Stimulated activated memory B cell treated with anti-CD40 and anti-IgM and Interleukin-4, amounts not matched to agents 10 μg/mL and 1 μg/mL and 100 μg/mL, for 72 hours (primary cell): Measurements from ENCODE around the gene ZNF277.

Source experiments
- ATAC-seq: fragments of 150-1000 bp; cut with Tn5 transposase; 2 replicates; pipeline ENCODE4 v1.10.0; 2021
- H3K27ac Mint-ChIP-seq: one replicate; pipeline ENCODE4 v1.8.0; 2022; ENCODE audit warnings: mild to moderate bottlenecking, mixed read lengths
- H3K27me3 Mint-ChIP-seq: one replicate; pipeline ENCODE4 v1.8.0; 2022; ENCODE audit warnings: mixed read lengths
- H3K36me3 Mint-ChIP-seq: one replicate; pipeline ENCODE4 v1.8.0; 2022; ENCODE audit warnings: mixed read lengths
- H3K4me1 Mint-ChIP-seq: one replicate; pipeline ENCODE4 v1.8.0; 2022; ENCODE audit warnings: mixed read lengths
- H3K4me3 Mint-ChIP-seq: one replicate; pipeline ENCODE4 v1.8.0; 2022; ENCODE audit warnings: mild to moderate bottlenecking, moderate library complexity, mixed read lengths
- H3K9me3 Mint-ChIP-seq: one replicate; pipeline ENCODE4 v1.8.0; 2022; ENCODE audit warnings: mixed read lengths

ZNF277 gene

DNA sequence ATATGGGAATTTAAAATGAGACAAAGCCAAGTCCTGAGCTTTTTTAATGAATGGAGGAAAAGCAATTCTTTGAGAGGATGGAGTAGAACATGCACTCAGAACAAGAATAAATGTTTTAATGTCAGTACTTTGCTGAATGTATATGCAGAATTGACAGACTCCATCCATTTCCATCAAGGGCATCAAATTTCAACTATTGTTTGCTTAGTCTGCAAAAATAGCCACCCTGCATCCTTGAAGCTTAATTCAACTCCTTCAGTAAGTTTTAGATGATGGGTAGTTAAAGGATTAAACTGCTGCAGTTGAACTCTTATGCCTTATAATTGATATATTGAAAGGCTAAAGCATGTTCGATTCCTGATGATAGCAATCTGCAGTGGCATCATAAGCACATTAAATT lies 144.1 kb downstream of the ZNF277 start:
- Mint-ChIP-seq H3K36me3 (peaks cover 15% of the 10 kb centered on the region), H3K27me3 (no peaks in the 10 kb centered on the region)

DNA sequence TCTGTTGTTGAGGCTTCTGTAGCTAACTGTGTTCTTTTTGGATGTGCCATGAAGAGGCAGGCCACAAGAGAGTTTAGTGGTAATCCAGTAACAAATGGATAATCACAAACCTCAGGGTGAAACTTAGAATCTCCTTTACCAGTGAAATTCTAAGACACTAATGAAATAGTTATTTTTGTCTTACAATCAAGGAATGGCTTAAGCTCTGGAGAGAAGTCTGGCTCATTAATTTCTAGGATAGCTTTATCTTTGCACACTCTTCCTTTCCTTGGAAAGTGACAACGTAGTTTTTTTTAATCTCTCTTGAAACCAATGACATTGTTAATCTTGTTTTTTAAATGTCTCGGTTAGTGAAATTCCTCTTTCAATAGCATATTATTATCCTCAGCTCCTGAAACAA lies 150.1 kb downstream of the ZNF277 start:
- Mint-ChIP-seq H3K27me3 (no peaks in the 10 kb centered on the region), H3K27ac (no peak overlapping the region), H3K4me1 (no peaks in the 10 kb centered on the region), H3K9me3 (no peaks in the 10 kb centered on the region), H3K4me3 (no peak overlapping the region), H3K36me3 (no peaks in the 10 kb centered on the region)
- no peak for ATAC-seq

More for the DNA sequence above, 144.1 kb downstream of the ZNF277 start:
- no peak overlapping the region for H3K27ac Mint-ChIP-seq
- H3K4me3 Mint-ChIP-seq = no peak overlapping the region
- ATAC-seq = no peak
- H3K9me3 Mint-ChIP-seq = no peaks in the 10 kb centered on the region
- H3K4me1 Mint-ChIP-seq = no peaks in the 10 kb centered on the region

DNA sequence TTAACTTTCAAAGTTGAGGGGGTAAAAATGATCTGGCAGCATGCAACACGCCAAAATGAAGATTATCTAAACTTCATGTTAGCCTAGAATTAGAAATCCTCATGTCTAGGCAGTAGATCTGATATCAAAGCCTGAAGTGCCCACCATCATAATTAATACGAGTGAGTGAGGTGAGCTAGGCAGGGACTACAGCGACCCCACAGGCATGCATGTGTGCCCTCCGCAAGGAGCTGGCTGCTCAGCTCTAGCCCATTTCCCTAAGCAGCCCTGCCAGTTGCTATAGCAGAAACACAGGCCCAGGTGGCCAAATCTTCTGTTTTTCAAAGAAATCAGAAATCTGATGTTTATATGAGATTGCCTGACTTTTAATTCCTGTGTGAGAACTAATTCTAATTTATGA lies 150.6 kb downstream of the ZNF277 start:
- no peaks in the 10 kb centered on the region for H3K4me1 Mint-ChIP-seq
- no peaks in the 10 kb centered on the region for H3K36me3 Mint-ChIP-seq
- H3K4me3 Mint-ChIP-seq = no peak overlapping the region
- H3K9me3 Mint-ChIP-seq = no peaks in the 10 kb centered on the region
- no peak overlapping the region for H3K27ac Mint-ChIP-seq
- no peaks in the 10 kb centered on the region for H3K27me3 Mint-ChIP-seq
- ATAC-seq = no peak

DNA sequence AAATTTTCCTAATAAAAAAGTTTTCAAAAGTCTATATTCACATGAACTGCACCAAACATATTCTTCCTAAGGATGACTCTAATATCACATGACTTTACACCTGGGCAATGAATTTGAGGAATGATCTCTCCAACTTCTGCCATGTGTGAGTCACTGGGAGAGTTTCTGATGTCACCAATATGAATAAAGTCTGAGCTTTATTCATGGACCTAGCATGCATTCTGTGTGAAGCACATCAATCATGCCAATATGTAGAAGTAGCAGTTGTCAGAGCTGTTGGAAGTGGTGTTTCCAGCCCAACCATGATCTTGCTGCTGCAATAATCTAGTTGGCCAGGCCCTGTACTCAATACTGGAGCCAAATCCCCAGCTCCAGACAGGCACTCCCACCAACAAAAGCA lies 152.0 kb downstream of the ZNF277 start:
- no peak for ATAC-seq
- H3K9me3 Mint-ChIP-seq = no peaks in the 10 kb centered on the region
- H3K27ac Mint-ChIP-seq = no peak overlapping the region
- peaks cover 10% of the 10 kb centered on the region for H3K27me3 Mint-ChIP-seq
- H3K4me1 Mint-ChIP-seq = no peaks in the 10 kb centered on the region
- no peaks in the 10 kb centered on the region for H3K36me3 Mint-ChIP-seq
- no peak overlapping the region for H3K4me3 Mint-ChIP-seq

DNA sequence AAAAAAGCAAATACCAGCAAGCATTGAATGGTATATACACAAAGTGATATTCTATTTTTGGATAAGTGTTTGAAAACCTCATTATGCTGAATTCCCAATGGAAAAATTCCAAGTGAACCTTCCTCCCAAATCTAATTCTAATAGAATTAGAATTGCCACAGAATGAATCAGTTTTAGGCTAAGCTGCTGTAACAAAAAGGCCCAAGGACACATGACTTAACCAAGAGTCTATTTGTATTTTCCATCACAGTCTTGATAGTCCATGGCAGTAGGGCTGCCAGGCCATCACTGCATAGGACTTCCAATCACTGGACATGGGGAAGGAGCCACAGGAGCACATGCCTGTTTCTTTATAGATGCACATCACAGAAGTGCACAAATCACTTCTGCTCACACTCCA lies 152.6 kb downstream of the ZNF277 start:
- no peaks in the 10 kb centered on the region for H3K36me3 Mint-ChIP-seq
- H3K4me3 Mint-ChIP-seq = no peak overlapping the region
- no peak for ATAC-seq
- no peaks in the 10 kb centered on the region for H3K4me1 Mint-ChIP-seq
- no peaks in the 10 kb centered on the region for H3K9me3 Mint-ChIP-seq
- peaks cover 16% of the 10 kb centered on the region for H3K27me3 Mint-ChIP-seq
- no peak overlapping the region for H3K27ac Mint-ChIP-seq

DNA sequence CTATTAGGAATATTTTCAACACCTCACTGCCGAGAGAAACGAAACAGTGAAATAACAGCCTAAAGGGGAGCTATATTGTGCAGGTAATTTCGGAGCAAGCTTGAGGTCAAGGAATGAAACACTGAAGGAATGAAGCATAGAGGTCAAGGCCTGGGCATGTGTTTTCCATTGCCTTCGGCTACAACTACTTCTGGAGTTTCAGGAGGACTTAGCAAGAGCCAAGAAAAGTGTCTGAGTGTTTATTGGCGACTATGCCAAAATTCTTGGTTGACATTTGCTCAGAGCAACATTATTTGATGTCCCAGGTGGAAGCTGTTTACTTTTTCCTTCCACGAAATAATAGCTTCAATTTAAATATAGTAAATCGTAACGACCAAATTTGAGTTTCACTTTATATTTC lies 154.2 kb downstream of the ZNF277 start:
- Mint-ChIP-seq H3K27me3 (peaks cover 17% of the 10 kb centered on the region), H3K4me3 (no peak overlapping the region), H3K27ac (no peak overlapping the region), H3K9me3 (no peaks in the 10 kb centered on the region), H3K4me1 (no peaks in the 10 kb centered on the region), H3K36me3 (no peaks in the 10 kb centered on the region)
- no peak for ATAC-seq

DNA sequence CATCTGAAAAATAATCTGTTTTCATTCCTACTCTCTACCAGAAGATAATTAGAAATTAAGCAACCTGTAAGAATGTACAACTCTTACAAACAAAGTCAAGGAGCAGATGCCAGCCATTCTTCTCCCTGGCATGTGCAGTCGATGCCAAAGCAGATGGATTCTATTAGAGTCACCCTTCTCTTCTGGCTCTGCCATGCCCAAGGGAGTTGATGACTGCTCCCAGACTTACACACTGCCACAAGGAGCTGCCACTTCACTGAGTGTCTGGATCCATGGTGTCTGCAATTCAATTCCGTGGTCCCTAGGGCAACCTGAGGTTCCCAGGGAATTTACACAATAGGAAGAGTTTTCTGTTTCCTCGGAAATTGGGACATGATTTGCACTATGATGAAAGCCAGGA lies 154.7 kb downstream of the ZNF277 start:
- Mint-ChIP-seq H3K9me3 (no peaks in the 10 kb centered on the region), H3K4me3 (no peak overlapping the region), H3K36me3 (no peaks in the 10 kb centered on the region), H3K4me1 (no peaks in the 10 kb centered on the region), H3K27me3 (peaks cover 17% of the 10 kb centered on the region), H3K27ac (no peak overlapping the region)
- ATAC-seq = no peak

DNA sequence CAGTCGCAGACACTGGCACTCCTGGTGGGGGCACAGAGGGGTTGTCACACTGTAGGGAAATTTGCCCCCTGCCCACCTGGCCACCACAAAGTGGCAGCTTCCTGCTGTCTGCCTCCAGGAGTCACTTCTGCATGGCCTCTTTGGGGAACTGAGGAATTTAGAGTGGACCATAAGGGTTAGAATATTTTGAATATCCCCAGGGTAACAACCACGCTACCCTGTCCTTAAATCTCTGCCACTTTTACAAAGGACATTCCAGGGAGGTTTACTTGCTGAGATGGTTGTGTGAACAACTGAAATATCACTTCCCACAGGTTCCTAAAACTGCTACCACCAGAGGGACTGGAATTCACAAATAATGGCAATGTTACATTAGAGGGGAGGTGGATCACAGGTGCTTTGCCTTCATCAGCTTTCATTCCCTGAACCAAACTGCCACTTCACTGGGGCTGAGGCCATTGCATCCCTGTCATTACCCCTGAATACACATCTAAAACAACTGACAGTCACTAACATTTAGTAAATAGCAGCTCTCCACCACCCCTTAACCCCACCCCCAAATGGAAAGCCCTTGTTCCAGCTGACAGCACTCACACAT lies 155.7 kb downstream of the ZNF277 start:
- Mint-ChIP-seq H3K4me3 (no peak overlapping the region), H3K27ac (no peak overlapping the region), H3K4me1 (no peaks in the 10 kb centered on the region), H3K36me3 (no peaks in the 10 kb centered on the region), H3K9me3 (no peaks in the 10 kb centered on the region), H3K27me3 (peaks cover 17% of the 10 kb centered on the region)
- ATAC-seq = no peak

DNA sequence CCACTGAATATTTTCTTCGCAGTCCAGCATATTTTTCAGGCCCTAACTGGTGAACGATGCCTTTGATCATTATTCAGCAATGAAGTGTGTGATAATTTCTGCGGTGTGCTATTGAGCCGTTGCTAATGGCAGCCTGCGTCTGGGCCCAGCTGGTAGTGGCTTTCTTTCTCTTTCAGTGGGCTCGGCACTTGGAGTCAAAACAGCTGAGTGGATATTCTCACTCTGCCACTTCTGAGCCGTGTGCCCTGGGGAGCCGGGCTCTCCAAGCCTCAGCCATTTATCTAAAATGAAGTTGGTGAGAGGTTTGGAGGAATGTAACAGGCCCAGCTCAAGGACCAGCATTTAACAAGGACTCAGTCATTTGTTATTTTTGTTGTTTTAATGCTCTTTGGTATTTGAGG lies 156.2 kb downstream of the ZNF277 start:
- no peaks in the 10 kb centered on the region for H3K9me3 Mint-ChIP-seq
- H3K4me1 Mint-ChIP-seq = no peaks in the 10 kb centered on the region
- no peak for ATAC-seq
- no peak overlapping the region for H3K4me3 Mint-ChIP-seq
- H3K36me3 Mint-ChIP-seq = no peaks in the 10 kb centered on the region
- peaks cover 17% of the 10 kb centered on the region for H3K27me3 Mint-ChIP-seq
- H3K27ac Mint-ChIP-seq = no peak overlapping the region

DNA sequence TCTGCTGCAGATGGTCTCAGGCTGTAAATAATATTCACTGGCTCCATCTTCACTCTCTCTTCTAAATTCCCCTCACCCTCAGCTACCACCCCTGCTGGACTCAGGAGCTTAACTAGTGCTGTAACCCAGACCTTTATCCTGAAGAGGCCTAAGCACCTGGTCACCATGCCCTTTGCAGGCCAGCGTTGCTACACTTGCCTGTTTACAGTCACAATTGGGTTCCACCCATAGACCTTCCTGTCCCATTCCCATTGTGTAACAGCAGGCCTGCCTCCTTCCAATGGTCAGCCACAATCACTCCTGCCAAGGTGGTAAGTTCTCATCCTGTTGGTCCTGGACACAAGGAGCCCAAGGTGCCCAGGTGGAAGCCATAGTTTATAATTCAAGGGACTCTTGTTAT lies 157.9 kb downstream of the ZNF277 start:
- no peak overlapping the region for H3K4me3 Mint-ChIP-seq
- H3K9me3 Mint-ChIP-seq = no peaks in the 10 kb centered on the region
- no peaks in the 10 kb centered on the region for H3K36me3 Mint-ChIP-seq
- H3K4me1 Mint-ChIP-seq = no peaks in the 10 kb centered on the region
- no peak for ATAC-seq
- H3K27ac Mint-ChIP-seq = no peak overlapping the region
- peaks cover 17% of the 10 kb centered on the region for H3K27me3 Mint-ChIP-seq

DNA sequence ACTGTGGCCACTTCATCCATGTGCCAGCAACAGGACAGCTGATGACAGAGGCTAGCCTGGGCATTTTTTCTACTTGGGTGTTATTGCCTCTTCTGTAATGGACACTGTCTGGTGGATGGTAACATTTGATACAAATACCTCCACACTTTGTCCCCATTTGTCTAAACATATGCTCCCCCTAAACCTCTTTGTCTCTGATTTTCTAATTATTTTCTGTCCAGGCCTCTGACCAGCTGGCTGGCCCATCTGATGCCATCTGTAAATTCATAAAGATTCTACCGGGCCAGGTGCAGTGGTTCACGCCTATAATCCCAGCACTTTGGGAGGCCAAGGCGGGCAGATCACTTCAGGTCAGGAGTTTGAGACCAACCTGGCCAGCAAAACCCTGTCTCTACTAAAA lies 159.1 kb downstream of the ZNF277 start:
- H3K9me3 Mint-ChIP-seq = no peaks in the 10 kb centered on the region
- H3K4me1 Mint-ChIP-seq = no peaks in the 10 kb centered on the region
- H3K27ac Mint-ChIP-seq = no peak overlapping the region
- no peak for ATAC-seq
- H3K27me3 Mint-ChIP-seq = peaks cover 17% of the 10 kb centered on the region
- no peak overlapping the region for H3K4me3 Mint-ChIP-seq
- H3K36me3 Mint-ChIP-seq = no peaks in the 10 kb centered on the region

DNA sequence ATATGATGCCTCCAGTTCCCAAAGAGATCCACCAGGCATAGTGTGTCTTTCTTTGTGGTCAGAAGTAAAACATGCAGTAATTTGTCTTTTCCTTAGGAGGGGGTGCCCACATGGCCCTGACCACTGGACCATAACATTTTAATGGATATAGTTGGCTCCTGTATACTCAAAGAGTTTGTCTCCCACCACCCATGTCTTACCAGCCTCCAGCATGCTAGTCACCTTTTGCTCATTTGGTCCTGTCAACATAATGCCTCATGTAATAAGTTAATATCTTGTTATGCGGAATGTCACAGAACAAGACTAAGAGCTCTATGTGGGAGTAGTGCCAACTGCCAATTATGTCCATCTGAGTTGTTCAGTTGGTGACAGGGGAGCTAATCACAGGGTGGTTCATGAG lies 160.4 kb downstream of the ZNF277 start:
- Mint-ChIP-seq H3K9me3 (no peaks in the 10 kb centered on the region), H3K27ac (no peak overlapping the region), H3K27me3 (peaks cover 17% of the 10 kb centered on the region), H3K4me1 (no peaks in the 10 kb centered on the region), H3K4me3 (no peak overlapping the region), H3K36me3 (no peaks in the 10 kb centered on the region)
- ATAC-seq = no peak

DNA sequence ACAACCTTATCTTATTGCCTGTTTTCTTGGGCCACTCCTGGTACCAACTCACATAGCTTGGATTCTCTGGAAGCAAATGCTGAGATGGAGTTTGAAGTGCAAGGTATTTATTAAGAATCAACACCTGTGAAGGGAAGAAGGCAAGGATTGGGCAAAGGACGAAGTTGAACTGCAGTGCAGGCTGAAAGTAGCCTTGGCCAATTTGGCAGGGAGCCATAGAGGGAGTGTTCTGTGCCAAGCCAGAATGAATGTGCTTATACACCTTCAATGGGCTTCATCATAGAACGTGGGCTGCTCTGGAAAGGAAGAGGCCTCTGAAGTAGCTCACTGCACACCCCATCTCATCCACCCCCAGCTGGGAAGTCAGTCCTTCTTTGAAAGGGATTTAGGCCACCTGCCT lies 163.9 kb downstream of the ZNF277 start:
- no peaks in the 10 kb centered on the region for H3K27me3 Mint-ChIP-seq
- H3K4me3 Mint-ChIP-seq = no peak overlapping the region
- no peaks in the 10 kb centered on the region for H3K9me3 Mint-ChIP-seq
- ATAC-seq = peak; percentile 27
- no peaks in the 10 kb centered on the region for H3K4me1 Mint-ChIP-seq
- H3K27ac Mint-ChIP-seq = no peak overlapping the region
- no peaks in the 10 kb centered on the region for H3K36me3 Mint-ChIP-seq

DNA sequence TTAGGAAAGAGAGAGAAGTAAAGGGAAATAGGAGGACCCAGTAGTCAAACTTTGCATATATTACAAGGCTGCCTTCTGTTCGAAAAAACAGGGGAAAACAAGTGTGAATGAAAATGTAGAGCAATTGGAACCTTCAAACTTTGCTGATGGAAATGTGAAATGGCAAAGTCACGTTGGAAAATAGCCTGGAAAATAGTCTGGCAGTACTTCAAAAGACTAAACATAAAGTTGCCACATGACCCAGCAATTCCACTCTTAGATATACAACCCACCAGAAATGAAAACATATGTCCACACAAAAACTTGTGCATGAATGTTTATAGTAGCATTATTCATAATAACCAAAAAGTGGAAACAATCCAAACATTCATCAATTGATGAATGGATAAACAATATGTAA lies 165.2 kb downstream of the ZNF277 start:
- H3K4me1 Mint-ChIP-seq = no peaks in the 10 kb centered on the region
- H3K27me3 Mint-ChIP-seq = no peaks in the 10 kb centered on the region
- no peaks in the 10 kb centered on the region for H3K36me3 Mint-ChIP-seq
- no peak for ATAC-seq
- H3K27ac Mint-ChIP-seq = no peak overlapping the region
- no peaks in the 10 kb centered on the region for H3K9me3 Mint-ChIP-seq
- H3K4me3 Mint-ChIP-seq = no peak overlapping the region

DNA sequence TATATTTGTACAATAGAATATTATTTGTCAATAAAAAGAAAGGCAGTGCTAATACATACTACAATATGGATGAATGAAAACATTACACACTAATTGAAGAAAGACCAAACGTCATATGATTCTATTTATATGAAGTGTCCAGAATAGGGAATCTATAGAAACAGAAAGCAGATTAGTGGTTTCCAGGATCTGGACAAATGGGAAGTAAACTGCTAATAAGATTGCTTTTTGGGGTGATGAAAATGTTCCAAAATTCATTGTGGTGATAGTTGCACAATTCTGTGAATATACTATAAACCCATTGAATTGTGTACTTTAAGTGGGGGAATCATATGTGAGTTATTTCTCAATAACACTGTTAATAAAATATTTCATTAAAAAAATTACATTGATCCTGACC lies 165.6 kb downstream of the ZNF277 start:
- Mint-ChIP-seq H3K4me3 (no peak overlapping the region), H3K4me1 (no peaks in the 10 kb centered on the region), H3K27me3 (no peaks in the 10 kb centered on the region), H3K27ac (no peak overlapping the region), H3K9me3 (no peaks in the 10 kb centered on the region), H3K36me3 (no peaks in the 10 kb centered on the region)
- ATAC-seq = no peak

DNA sequence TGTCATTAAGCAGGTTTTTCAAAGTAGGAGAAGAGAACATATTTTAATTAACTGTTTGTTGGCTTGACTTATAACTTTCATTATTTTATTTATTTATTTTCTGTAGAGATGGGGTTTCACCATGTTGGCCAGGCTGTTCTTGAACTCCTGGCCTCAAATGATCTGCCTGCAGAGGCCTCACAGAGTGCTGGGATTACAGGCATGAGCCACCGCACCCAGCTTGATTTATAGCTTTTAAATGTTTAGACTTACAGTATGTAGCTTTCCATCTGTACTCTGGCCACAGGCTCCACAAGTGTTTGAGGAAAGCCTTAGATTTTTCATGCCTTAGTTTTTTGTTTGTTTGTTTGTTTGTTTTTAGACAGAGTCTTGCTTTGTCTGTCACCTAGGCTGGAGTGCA lies 171.1 kb downstream of the ZNF277 start:
- H3K9me3 Mint-ChIP-seq = no peaks in the 10 kb centered on the region
- H3K27ac Mint-ChIP-seq = no peak overlapping the region
- no peaks in the 10 kb centered on the region for H3K4me1 Mint-ChIP-seq
- H3K27me3 Mint-ChIP-seq = peaks cover 10% of the 10 kb centered on the region
- H3K4me3 Mint-ChIP-seq = no peak overlapping the region
- no peaks in the 10 kb centered on the region for H3K36me3 Mint-ChIP-seq
- ATAC-seq = no peak
